Psoas muscle (tissue), 8 donors: Measurements from ENCODE around the gene SMG6. TPM values are rescaled to one million over a fixed set of nuclear protein-coding genes. Genes with fewer than 3 reads are reported as not detected.
"Not testable (repeated sequence)": the region's sequence is repeated elsewhere in the genome, so short reads cannot be mapped to it uniquely, and the experiment has no call there.

ENCODE experiments used
- ATAC-seq, 4 donors: fragments of 200-7000 bp; cut with Tn5 transposase; one replicate each; pipeline ENCODE4 v1.9.1; 2020; ENCODE audit warnings: moderate library complexity in 3 of 4, mild to moderate bottlenecking in 2 of 4
- DNase-seq, 2 donors: peaks; one replicate each; pipeline ENCODE4 v3.0.0-alpha.2; 2020
- H3K27ac ChIP-seq: fragments of 200-600 bp; one replicate; pipeline ENCODE4 v1.8.0; 2022
- H3K27me3 ChIP-seq, 3 donors: fragments of 200-600 bp in 1 of 3; one replicate each; pipeline versions ENCODE4 v1.6.1 to v1.8.0; 2013 to 2022; ENCODE audit warnings: low read length in 2 of 3, mild to moderate bottlenecking in 2 of 3, moderate library complexity in 1 of 3; ENCODE audit not compliant: insufficient read depth in 3 of 3
- H3K36me3 ChIP-seq, 2 donors: fragments of 200-600 bp in 1 of 2; one replicate each; pipeline versions ENCODE4 v1.6.1 to v1.8.0; 2013 to 2022; ENCODE audit warnings: low read depth in 1 of 2, mild to moderate bottlenecking in 1 of 2, moderate library complexity in 1 of 2; ENCODE audit not compliant: insufficient read depth in 1 of 2
- H3K4me1 ChIP-seq: fragments of 200-600 bp; one replicate; pipeline ENCODE4 v1.8.0; 2022
- H3K4me3 ChIP-seq: fragments of 200-600 bp; one replicate; pipeline ENCODE4 v1.8.0; 2022; ENCODE audit warnings: mild to moderate bottlenecking
- H3K9me3 ChIP-seq: fragments of 200-600 bp; one replicate; pipeline ENCODE4 v1.8.0; 2022
- CTCF ChIP-seq: fragments of 200-600 bp; IDR thresholded peaks from one replicate; pipeline ENCODE4 v1.8.0; 2022; ENCODE audit warnings: antibody characterized with exemption
- WGBS, 3 donors: extraction: QIAGEN DNeasy Blood & Tissue Kit; methylation state at CpG; one replicate each; pipeline versions ENCODE4 v1.1.6 to v1.1.7; 2013; 5-methylcytosine and 5-hydroxymethylcytosine counted together
- intact Hi-C, 2 donors: fragments of 100-400 bp; cut with DNase I; formaldehyde crosslinking; loops; one replicate each; pipeline versions ENCODE4 v1.11.0 to v1.14.2; 2022
- polyA plus RNA-seq, 3 donors: library from polyadenylated mRNA; stranded (reverse); fragments of 200-250 nt; gene quantifications; one replicate each; pipeline ENCODE4 v1.2.3, GENCODE V29; 2013
- total RNA-seq, 4 donors: library from RNA; stranded (reverse); fragmentation: NEBNext Ultra II Directional in 2 of 4; extraction: Animal tissue kit (Norgen Biotek cat#: 25700) in 2 of 4; gene quantifications; one replicate each; pipeline versions ENCODE4 v1.2.1 to v1.2.4, GENCODE V29; 2021 to 2023
- donor health status: healthy with polysubstance abuse.
- donor health status: DM: no; HTN: no; CAD: no; lungs with moderate emphysema.
- donor health status: Bipolar disorder and iron deficiency.
- donor health status: healthy.
- donor health status: DM: yes; HTN: yes; CAD: no.
- donor health status: DM: no; HTN: no; CAD: no.
- donor health status: DM: no; HTN: no; CAD: no.
- donor health status: DM: yes; HTN: yes; CAD: no.

Gene SMG6
- total and polyA plus RNA-seq, 7 donors: 9.4 to 24.1 (median 16.3) TPM

- peaks cover 0 to 8% of the 10 kb centered on the region in 2 donors for H3K36me3 ChIP-seq
- no peak for DNase-seq
- 93 to 97% (median 94%) methylated on average over 8 of the region's 8 CpGs for WGBS, 3 donors
- ATAC-seq: no peak
- TF ChIP-seq CTCF: no peak
- H3K9me3 ChIP-seq: no peaks in the 10 kb centered on the region
- no peak overlapping the region for H3K27ac ChIP-seq
- H3K27me3 ChIP-seq: no peaks in the 10 kb centered on the region
- intact Hi-C loops: no loop called here
- no peaks in the 10 kb centered on the region for H3K4me1 ChIP-seq
- no peak overlapping the region for H3K4me3 ChIP-seq
Observed at GRCh38 chr17:2146132-2146871, 157.3 kb downstream of the SMG6 start.

- DNase-seq (no peak), ATAC-seq (no peak)
- Histone ChIP-seq H3K27me3 (no peaks in the 10 kb centered on the region), H3K4me1 (no peaks in the 10 kb centered on the region), H3K4me3 (no peak overlapping the region), H3K36me3 (peaks cover 0 to 1% of the 10 kb centered on the region in 2 donors), H3K27ac (no peak overlapping the region), H3K9me3 (no peaks in the 10 kb centered on the region)
- intact Hi-C loops: no loop called here
- WGBS, 3 donors: 96 to 98% (median 97%) methylated on average over 7 of the region's 7 CpGs
- TF ChIP-seq CTCF: no peak
Observed at GRCh38 chr17:2144701-2145100, 158.9 kb downstream of the SMG6 start.

- H3K4me3 ChIP-seq: no peak overlapping the region
- no peaks in the 10 kb centered on the region for H3K9me3 ChIP-seq
- no peaks in the 10 kb centered on the region for H3K27me3 ChIP-seq
- intact Hi-C loops: no loop called here
- 95 to 97% (median 96%) methylated on average over 3 of the region's 3 CpGs for WGBS, 3 donors
- ATAC-seq: no peak
- TF ChIP-seq CTCF: no peak
- H3K27ac ChIP-seq: no peak overlapping the region
- H3K4me1 ChIP-seq: peaks cover 9% of the 10 kb centered on the region
- no peak for DNase-seq
- H3K36me3 ChIP-seq: no peaks in the 10 kb centered on the region
Observed at GRCh38 chr17:2143332-2143731, 160.3 kb downstream of the SMG6 start.

- H3K27me3 ChIP-seq, H3K27ac ChIP-seq, H3K4me3 ChIP-seq, DNase-seq, H3K9me3 ChIP-seq, ATAC-seq, H3K36me3 ChIP-seq, intact Hi-C loops: not testable (repeated sequence)
- peaks cover 16% of the 10 kb centered on the region for H3K4me1 ChIP-seq
- 96 to 99% (median 98%) methylated on average over 8 of the region's 8 CpGs for WGBS, 3 donors
Observed at GRCh38 chr17:2142682-2143081, 160.9 kb downstream of the SMG6 start.

GRCh38 chr17:2140683-2141082 lies 162.9 kb downstream of the SMG6 start:
- no peak overlapping the region for H3K27ac ChIP-seq
- no peaks in the 10 kb centered on the region for H3K36me3 ChIP-seq
- TF ChIP-seq CTCF: no peak
- intact Hi-C loops: no loop called here
- ATAC-seq (no peak), DNase-seq (no peak)
- no peak overlapping the region for H3K4me3 ChIP-seq
- H3K9me3 ChIP-seq: no peaks in the 10 kb centered on the region
- H3K4me1 ChIP-seq: peaks cover 18% of the 10 kb centered on the region
- H3K27me3 ChIP-seq: no peaks in the 10 kb centered on the region
